ENCODE results near the gene HMGB3. TPM values are rescaled to one million over a fixed set of nuclear protein-coding genes. Genes with fewer than 3 reads are reported as not detected.

Gene HMGB3
- total RNA-seq, 1 donor from 2014 or later: 49.2 TPM

GRCh38 chrX:151030845-151031244, 47.7 kb downstream of the HMGB3 start:
- Mint-ChIP-seq H3K4me1 (ENCODE audit: low read depth) (no peaks in the 10 kb centered on the region), H3K4me3 (ENCODE audit: unreplicated experiment) (no peak overlapping the region), H3K27ac (ENCODE audit: unreplicated experiment) (no peak overlapping the region), H3K36me3 (ENCODE audit: low read depth) (no peaks in the 10 kb centered on the region), H3K27me3 (ENCODE audit: low read depth) (peaks cover 8% of the 10 kb centered on the region), H3K9me3 (ENCODE audit: low read depth) (peaks cover 18% of the 10 kb centered on the region)
- no peak for DNase-seq (ENCODE audit: low spot score)
- TF ChIP-seq CTCF (IDR thresholded peaks at IDR 0.05): no peak

- no peaks in the 10 kb centered on the region for H3K36me3 Mint-ChIP-seq (ENCODE audit: low read depth)
Measured at GRCh38 chrX:151031391-151031975, 48.3 kb downstream of the HMGB3 start.

DNA sequence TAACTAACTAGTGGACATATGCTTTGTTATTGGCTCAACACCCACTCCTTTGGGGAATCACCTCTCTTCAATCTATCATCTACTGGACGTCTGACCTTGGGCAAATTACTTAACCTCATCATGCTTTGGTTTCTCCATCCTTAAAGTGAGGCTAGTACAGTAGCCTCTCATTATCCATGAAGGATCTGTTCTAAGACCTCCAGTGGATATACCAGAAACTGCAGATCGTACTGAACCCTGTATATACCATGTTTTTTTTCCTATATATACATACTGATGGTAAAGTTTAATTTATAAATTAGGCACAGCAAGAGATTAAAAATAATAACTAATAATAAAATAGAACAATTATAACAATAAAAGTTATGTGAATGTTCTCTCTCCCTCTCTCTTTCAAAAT, 56.2 kb downstream of the HMGB3 start:
- H3K9me3 Mint-ChIP-seq (ENCODE audit: low read depth): peaks cover 18% of the 10 kb centered on the region
- no peaks in the 10 kb centered on the region for H3K36me3 Mint-ChIP-seq (ENCODE audit: low read depth)
- no peak for DNase-seq (ENCODE audit: low spot score)
- no peak overlapping the region for H3K27ac Mint-ChIP-seq (ENCODE audit: unreplicated experiment)
- no peak overlapping the region for H3K4me3 Mint-ChIP-seq (ENCODE audit: unreplicated experiment)
- no peak for TF ChIP-seq CTCF (IDR thresholded peaks at IDR 0.05)
- H3K4me1 Mint-ChIP-seq (ENCODE audit: low read depth): no peaks in the 10 kb centered on the region
- H3K27me3 Mint-ChIP-seq (ENCODE audit: low read depth): peaks cover 16% of the 10 kb centered on the region

More at GRCh38 chrX:151031391-151031975, 48.3 kb downstream of the HMGB3 start:
- H3K4me3 Mint-ChIP-seq (ENCODE audit: unreplicated experiment): no peak overlapping the region
- peaks cover 9% of the 10 kb centered on the region for H3K27me3 Mint-ChIP-seq (ENCODE audit: low read depth)
- no peak for DNase-seq (ENCODE audit: low spot score)
- TF ChIP-seq CTCF (IDR thresholded peaks at IDR 0.05): no peak
- H3K27ac Mint-ChIP-seq (ENCODE audit: unreplicated experiment): no peak overlapping the region
- peaks cover 18% of the 10 kb centered on the region for H3K9me3 Mint-ChIP-seq (ENCODE audit: low read depth)
- H3K4me1 Mint-ChIP-seq (ENCODE audit: low read depth): no peaks in the 10 kb centered on the region

Other genes starting within 250 kb of the HMGB3 start
- 62.0 to 82.1 TPM (median 81.9 TPM) in 3 replicates for gene CD99L2, start 84.7 kb upstream of the HMGB3 start, total RNA-seq
- gene GPR50, start 193.2 kb downstream of the HMGB3 start, total RNA-seq: not detected in 3 replicates

All from chondrocyte (in vitro differentiated cells).